IMR-90 (cell line): Measurements from ENCODE around the gene CHST2. TPM values are rescaled to one million over a fixed set of nuclear protein-coding genes. Genes with fewer than 3 reads are reported as not detected.

Experiments
- ATAC-seq: fragments of 200-7000 bp; cut with Tn5 transposase; 2 replicates; pipeline ENCODE4 v1.9.1; 2020; ENCODE audit warnings: low read depth, mild to moderate bottlenecking, moderate library complexity
- BruUV-seq: library from RNA; stranded (reverse); fragments of 400-500 nt; replicated peaks from 2 replicates; lab custom pipeline; 2021; lab: Mats Ljungman, UMichigan
- CTCF ChIA-PET: fragments of 300-600 bp; formaldehyde crosslinking; extraction: SDS; loops from one replicate; lab custom pipeline; 2021; ENCODE audit warnings: antibody characterized with exemption; lab: Yijun Ruan, JAX
- POLR2A ChIA-PET: fragments of 300-600 bp; sonication (Branson Sonifier 250); formaldehyde crosslinking; loops from one replicate; lab custom pipeline; 2022; ENCODE audit warnings: antibody characterized with exemption; ENCODE audit not compliant: unreplicated experiment; lab: Charles Lee
- DNase-seq: peaks from one replicate; pipeline ENCODE4 v3.0.0; 2013
- H2AFZ ChIP-seq: replicated peaks from 2 replicates; pipeline ENCODE3; 2013; ENCODE audit warnings: low read length, mild to moderate bottlenecking; ENCODE audit not compliant: poor library complexity
- H2AK5ac ChIP-seq: 2 replicates; pipeline ENCODE4 v1.6.1; 2013; ENCODE audit warnings: low read depth, low read length, inconsistent platforms
- H2AK9ac ChIP-seq: replicated peaks from 2 replicates; pipeline ENCODE3; 2013; ENCODE audit warnings: mild to moderate bottlenecking, low read depth, low read length, moderate library complexity; ENCODE audit not compliant: poor library complexity
- H2BK120ac ChIP-seq: 2 replicates; pipeline ENCODE4 v1.6.1; 2013; ENCODE audit warnings: low read depth, low read length, inconsistent platforms
- H2BK15ac ChIP-seq: 3 replicates; pipeline ENCODE4 v1.6.1; 2013; ENCODE audit warnings: low read depth, low read length, inconsistent platforms
- H2BK20ac ChIP-seq: 2 replicates; pipeline ENCODE4 v1.6.1; 2013; ENCODE audit warnings: low read depth, mild to moderate bottlenecking, inconsistent platforms, low read length, moderate library complexity
- H2BK5ac ChIP-seq: 2 replicates; pipeline ENCODE4 v1.6.1; 2013; ENCODE audit warnings: mild to moderate bottlenecking, low read depth, low read length, inconsistent platforms; ENCODE audit not compliant: poor library complexity, severe bottlenecking
- H3K14ac ChIP-seq: replicated peaks from 2 replicates; pipeline ENCODE4 v1.6.1; 2013; ENCODE audit warnings: low read depth, low read length, inconsistent platforms
- H3K18ac ChIP-seq: 2 replicates; pipeline ENCODE4 v1.6.1; 2013; ENCODE audit warnings: low read depth, low read length, control low read depth
- H3K23ac ChIP-seq: 2 replicates; pipeline ENCODE4 v1.6.1; 2013; ENCODE audit warnings: low read depth, low read length, inconsistent platforms
- H3K27ac ChIP-seq: 2 replicates; pipeline ENCODE4 v1.5.1; 2013; ENCODE audit warnings: mild to moderate bottlenecking, control low read depth, low read length; ENCODE audit not compliant: insufficient read depth
- H3K27me3 ChIP-seq: 2 replicates; pipeline ENCODE4 v1.6.1; 2013; ENCODE audit warnings: low read length; ENCODE audit not compliant: control insufficient read depth, insufficient read depth
- H3K36me3 ChIP-seq: 2 replicates; pipeline ENCODE4 v1.6.1; 2013; ENCODE audit warnings: low read length, mixed read lengths; ENCODE audit not compliant: control insufficient read depth, insufficient read depth
- H3K4ac ChIP-seq: 2 replicates; pipeline ENCODE4 v1.6.1; 2013; ENCODE audit warnings: low read depth, low read length, inconsistent platforms
- H3K4me1 ChIP-seq: 2 replicates; pipeline ENCODE4 v1.6.1; 2013; ENCODE audit warnings: low read length, mixed read lengths; ENCODE audit not compliant: control insufficient read depth, insufficient read depth
- H3K4me2 ChIP-seq: 2 replicates; pipeline ENCODE4 v1.6.1; 2013; ENCODE audit warnings: low read depth, mild to moderate bottlenecking, control low read depth, low read length, moderate library complexity
- H3K4me3 ChIP-seq: 2 replicates; pipeline ENCODE4 v1.5.1; 2013; ENCODE audit warnings: low read depth, mild to moderate bottlenecking, control low read depth, low read length, moderate library complexity; ENCODE audit not compliant: insufficient read depth
- H3K56ac ChIP-seq: 2 replicates; pipeline ENCODE4 v1.6.1; 2013; ENCODE audit warnings: low read length, inconsistent platforms; ENCODE audit not compliant: insufficient read depth; ENCODE audit errors: extremely low read depth
- H3K79me1 ChIP-seq, 2 experiments: 2 replicates each; pipeline ENCODE4 v1.6.1; 2013; ENCODE audit warnings: low read length in 2 of 2, inconsistent platforms in 1 of 2, low read depth in 1 of 2
- H3K9ac ChIP-seq: 2 replicates; pipeline ENCODE4 v1.6.1; 2013; ENCODE audit warnings: low read depth, low read length, control low read depth
- H3K9me1 ChIP-seq: 2 replicates; pipeline ENCODE4 v1.6.1; 2013; ENCODE audit warnings: low read length, inconsistent platforms; ENCODE audit not compliant: insufficient read depth
- H3K9me3 ChIP-seq: 2 replicates; pipeline ENCODE4 v1.6.1; 2013; ENCODE audit warnings: low read length; ENCODE audit not compliant: control insufficient read depth, insufficient read depth
- H4K20me1 ChIP-seq: 2 replicates; pipeline ENCODE4 v1.6.1; 2013; ENCODE audit warnings: low read length, inconsistent platforms; ENCODE audit not compliant: insufficient read depth
- H4K5ac ChIP-seq: 2 replicates; pipeline ENCODE4 v1.6.1; 2013; ENCODE audit warnings: mild to moderate bottlenecking, low read depth, low read length, control low read depth
- H4K8ac ChIP-seq, 2 experiments: 2 replicates each; pipeline ENCODE4 v1.6.1; 2013; ENCODE audit warnings: low read depth in 2 of 2, low read length in 2 of 2, control low read depth in 1 of 2, inconsistent platforms in 1 of 2
- H4K91ac ChIP-seq: 2 replicates; pipeline ENCODE4 v1.6.1; 2013; ENCODE audit warnings: low read depth, low read length, inconsistent platforms; ENCODE audit not compliant: insufficient read depth
- BHLHE40 ChIP-seq: fragments of 150-350 bp; IDR thresholded peaks from 2 replicates; pipeline ENCODE4 v1.6.1; 2016; ENCODE audit warnings: mild to moderate bottlenecking, low read depth, low read length
- POLR2A ChIP-seq: IDR thresholded peaks from 2 replicates; pipeline ENCODE4 v1.6.1; 2012; ENCODE audit warnings: mild to moderate bottlenecking, low read depth, low read length
- RAD21 ChIP-seq: IDR thresholded peaks from 2 replicates; pipeline ENCODE4 v1.6.1; 2012; ENCODE audit warnings: low read length, improper control_type of control experiment
- RFX5 ChIP-seq: IDR thresholded peaks from 2 replicates; pipeline ENCODE4 v1.8.0; 2012; ENCODE audit warnings: low read depth, mild to moderate bottlenecking, low read length, moderate library complexity
- WGBS, 2 experiments: methylation state at CpG; one replicate each; pipeline versions ENCODE4 v1.1.5 to v1.1.7; 2013; ENCODE audit warnings: missing lambda C conversion rate in 2 of 2; ENCODE audit not compliant: insufficient read length in 1 of 2; ENCODE audit errors: extremely low coverage in 2 of 2; 5-methylcytosine and 5-hydroxymethylcytosine counted together
- dilution Hi-C: fragments of 300-500 bp; cut with HindIII; formaldehyde crosslinking; loops from one replicate; pipeline ENCODE4 v1.14.3; 2018; ENCODE audit warnings: low sequenced_read_pairs; ENCODE audit not compliant: unreplicated experiment
- in situ Hi-C: fragments of 300-500 bp; cut with MboI; formaldehyde crosslinking; loops from 3 replicates; pipeline ENCODE4 v1.14.3; 2019; ENCODE audit warnings: low sequenced_read_pairs, inconsistent platforms, mixed read lengths
- intact Hi-C: fragments of 100-400 bp; cut with micrococcal nuclease; formaldehyde crosslinking; loops from 2 replicates; pipeline ENCODE4 v1.10.0; 2022
- polyA plus RNA-seq, 3 experiments: library from polyadenylated mRNA; depleted of rRNA; stranded (reverse); fragments of >200 nt; gene quantifications; 2 replicates each; pipeline ENCODE4 v1.2.3, GENCODE V29; 2012; ENCODE audit warnings: low replicate concordance in 1 of 3
- total RNA-seq: library from RNA; depleted of rRNA; stranded (reverse); fragments of >200 nt; gene quantifications from 2 replicates; pipeline ENCODE4 v1.2.3, GENCODE V29; 2012
- TF ChIP-seq, protein P1 (sequence below): fragments of 150-350 bp; IDR thresholded peaks from 2 replicates; pipeline ENCODE4 v1.6.1; 2017; ENCODE audit warnings: mild to moderate bottlenecking, antibody characterized with exemption, low read length, low read depth

The CHST2 gene
- total and polyA plus RNA-seq, 2 of the 4 experiments (the other 2 are of a cell fraction), result 0.90 to 1.4 TPM

DNA sequence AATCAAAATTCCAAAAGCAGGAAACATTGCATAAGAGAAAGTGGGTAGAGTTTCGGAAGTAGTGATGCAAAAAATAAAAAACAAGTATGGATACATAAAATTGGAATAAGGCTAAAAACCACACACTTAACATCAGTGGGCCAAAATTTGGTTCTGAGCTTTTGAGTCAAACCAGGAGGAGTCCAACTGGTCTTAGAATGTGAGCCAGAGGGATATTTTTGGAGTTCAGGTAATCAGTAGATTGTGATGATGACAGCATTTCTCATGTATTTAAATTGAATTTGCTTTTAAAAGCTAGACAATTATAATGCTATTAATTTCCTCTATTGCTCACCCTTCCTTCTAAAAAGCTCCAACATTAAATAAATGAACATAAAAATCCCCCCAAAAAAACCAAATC, 38.2 kb upstream of the CHST2 start:
- BruUV-seq, result no TSS peak
- H3K14ac ChIP-seq, result no peak overlapping the region
- H4K8ac ChIP-seq, result no peak overlapping the region
- H2AK5ac ChIP-seq, result no peak overlapping the region
- in situ Hi-C loops (no loop called here), intact Hi-C loops (no loop called here), dilution Hi-C loops (no loop called here)
- POLR2A ChIA-PET, result no interaction called here
- ATAC-seq, result no peak
- no peak overlapping the region for H4K91ac ChIP-seq
- CTCF ChIA-PET, result interaction anchor here (0.6 to 1.1 kb wide), 2 partner anchors 10 to 53 kb away, joined by 3 to 4 read pairs; no protein-coding TSS in a partner anchor
- H2BK15ac ChIP-seq, result no peak overlapping the region
- H2BK5ac ChIP-seq, result no peak overlapping the region
- H3K27me3 ChIP-seq, result peaks cover 2% of the 10 kb centered on the region; the same call in 1 of the 2 replicates
- H3K79me1 ChIP-seq, result no peaks in the 10 kb centered on the region
- DNase-seq, result no peak
- no peak overlapping the region for H2BK20ac ChIP-seq
- H3K56ac ChIP-seq, result no peak overlapping the region
- H2AFZ ChIP-seq, result no peak overlapping the region
- no CpG with 5 or more reads among the region's 1 CpG for WGBS, 2 experiments
- H4K5ac ChIP-seq, result no peak overlapping the region
- TF ChIP-seq RAD21, result no peak
- no peak for TF ChIP-seq RFX5
- TF ChIP-seq, protein P1, sequence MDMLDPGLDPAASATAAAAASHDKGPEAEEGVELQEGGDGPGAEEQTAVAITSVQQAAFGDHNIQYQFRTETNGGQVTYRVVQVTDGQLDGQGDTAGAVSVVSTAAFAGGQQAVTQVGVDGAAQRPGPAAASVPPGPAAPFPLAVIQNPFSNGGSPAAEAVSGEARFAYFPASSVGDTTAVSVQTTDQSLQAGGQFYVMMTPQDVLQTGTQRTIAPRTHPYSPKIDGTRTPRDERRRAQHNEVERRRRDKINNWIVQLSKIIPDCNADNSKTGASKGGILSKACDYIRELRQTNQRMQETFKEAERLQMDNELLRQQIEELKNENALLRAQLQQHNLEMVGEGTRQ, result no peak
- TF ChIP-seq BHLHE40, result no peak
- TF ChIP-seq POLR2A, result no peak
- no peaks in the 10 kb centered on the region for H3K9me1 ChIP-seq
- no peaks in the 10 kb centered on the region for H3K36me3 ChIP-seq
- no peaks in the 10 kb centered on the region for H3K9me3 ChIP-seq
- H3K27ac ChIP-seq, result no peak overlapping the region
- no peak overlapping the region for H2AK9ac ChIP-seq
- no peak overlapping the region for H3K4me2 ChIP-seq
- H3K4me3 ChIP-seq, result no peak overlapping the region
- no peaks in the 10 kb centered on the region for H4K20me1 ChIP-seq
- H2BK120ac ChIP-seq, result no peak overlapping the region
- no peak overlapping the region for H3K4ac ChIP-seq
- no peak overlapping the region for H3K18ac ChIP-seq
- no peaks in the 10 kb centered on the region for H3K4me1 ChIP-seq
- H3K9ac ChIP-seq, result no peak overlapping the region
- no peak overlapping the region for H3K23ac ChIP-seq
